Trophoblast cell (in vitro differentiated cells and primary cell): ENCODE data around the gene CEACAM16.
A peak's percentile ranks its signal among the peaks of the same experiment; 100 is the strongest.

Experiments
- DNase-seq, 2 donors: peaks; one replicate each; pipeline ENCODE4 v3.0.0-alpha.2; 2016
- H2AFZ ChIP-seq: 2 replicates; pipeline ENCODE4 v1.6.1; 2013; ENCODE audit warnings: low read length, moderate library complexity, mild to moderate bottlenecking; ENCODE audit not compliant: insufficient read depth, poor library complexity
- H2AK5ac ChIP-seq: 2 replicates; pipeline ENCODE4 v1.6.1; 2013; ENCODE audit warnings: mild to moderate bottlenecking, low read length
- H2BK120ac ChIP-seq: 2 replicates; pipeline ENCODE4 v1.6.1; 2013; ENCODE audit warnings: low read length, mild to moderate bottlenecking, moderate library complexity; ENCODE audit not compliant: insufficient read depth, poor library complexity
- H2BK12ac ChIP-seq: 2 replicates; pipeline ENCODE4 v1.6.1; 2013; ENCODE audit warnings: mild to moderate bottlenecking, low read length, moderate library complexity
- H2BK5ac ChIP-seq: 2 replicates; pipeline ENCODE4 v1.6.1; 2013; ENCODE audit warnings: low read length, low read depth, moderate library complexity, mild to moderate bottlenecking; ENCODE audit not compliant: poor library complexity
- H3K14ac ChIP-seq: 2 replicates; pipeline ENCODE4 v1.6.1; 2013; ENCODE audit warnings: mild to moderate bottlenecking, low read length
- H3K18ac ChIP-seq: 2 replicates; pipeline ENCODE4 v1.6.1; 2013; ENCODE audit warnings: mild to moderate bottlenecking, low read length
- H3K23ac ChIP-seq: 2 replicates; pipeline ENCODE4 v1.6.1; 2013; ENCODE audit warnings: low read length
- H3K27ac ChIP-seq: 2 replicates; pipeline ENCODE4 v1.5.1; 2013; ENCODE audit warnings: low read depth, mild to moderate bottlenecking, inconsistent platforms, low read length, moderate library complexity
- H3K27me3 ChIP-seq: 2 replicates; pipeline ENCODE4 v1.6.1; 2013; ENCODE audit warnings: inconsistent platforms, mild to moderate bottlenecking, low read length, moderate library complexity; ENCODE audit not compliant: insufficient read depth
- H3K36me3 ChIP-seq, 2 experiments: 1 replicate in 1 of 2; 2 replicates in 1 of 2; pipeline ENCODE4 v1.6.1; 2013; ENCODE audit warnings: low read length in 2 of 2, mild to moderate bottlenecking in 2 of 2, moderate library complexity in 1 of 2; ENCODE audit not compliant: insufficient read depth in 2 of 2, control insufficient read depth in 1 of 2
- H3K4ac ChIP-seq: 2 replicates; pipeline ENCODE4 v1.6.1; 2013; ENCODE audit warnings: low read depth, mild to moderate bottlenecking, low read length, moderate library complexity
- H3K4me1 ChIP-seq, 2 experiments: 1 replicate in 1 of 2; 2 replicates in 1 of 2; pipeline ENCODE4 v1.6.1; 2013; ENCODE audit warnings: low read length in 2 of 2, mild to moderate bottlenecking in 2 of 2, moderate library complexity in 1 of 2; ENCODE audit not compliant: insufficient read depth in 2 of 2, control insufficient read depth in 1 of 2
- H3K4me2 ChIP-seq: 2 replicates; pipeline ENCODE4 v1.6.1; 2013; ENCODE audit warnings: inconsistent platforms, mild to moderate bottlenecking, low read length, moderate library complexity
- H3K4me3 ChIP-seq: 2 replicates; pipeline ENCODE4 v1.5.1; 2013; ENCODE audit warnings: mild to moderate bottlenecking, low read depth, low read length, inconsistent platforms
- H3K79me1 ChIP-seq: one replicate; pipeline ENCODE4 v1.6.1; 2013; ENCODE audit warnings: low read length
- H3K79me2 ChIP-seq: 2 replicates; pipeline ENCODE4 v1.6.1; 2013; ENCODE audit warnings: low read length, mild to moderate bottlenecking; ENCODE audit not compliant: control insufficient read depth, insufficient read depth, poor library complexity
- H3K9ac ChIP-seq: 2 replicates; pipeline ENCODE4 v1.6.1; 2013; ENCODE audit warnings: mild to moderate bottlenecking, low read length
- H3K9me3 ChIP-seq: 2 replicates; pipeline ENCODE4 v1.6.1; 2013; ENCODE audit warnings: low read depth, mild to moderate bottlenecking, control low read depth, inconsistent platforms, low read length; ENCODE audit not compliant: insufficient read depth
- H4K12ac ChIP-seq: 2 replicates; pipeline ENCODE4 v1.6.1; 2013; ENCODE audit warnings: low read depth, mild to moderate bottlenecking, low read length, moderate library complexity
- H4K8ac ChIP-seq: 2 replicates; pipeline ENCODE4 v1.6.1; 2013; ENCODE audit warnings: low read depth, mild to moderate bottlenecking, low read length, moderate library complexity
- H4K91ac ChIP-seq: one replicate; pipeline ENCODE4 v1.6.1; 2013; ENCODE audit warnings: low read depth, mild to moderate bottlenecking, low read length, moderate library complexity
- WGBS: extraction: QIAGEN DNeasy Blood & Tissue Kit; methylation state at CpG from one replicate; pipeline ENCODE4 v1.1.7; 2013; ENCODE audit warnings: missing lambda C conversion rate; ENCODE audit not compliant: insufficient read length, insufficient coverage; ENCODE audit errors: extremely low coverage; 5-methylcytosine and 5-hydroxymethylcytosine counted together

CEACAM16 gene

GRCh38 chr19:44657211-44657921 lies 41.6 kb upstream of the CEACAM16 start:
- no peaks in the 10 kb centered on the region for H3K79me2 ChIP-seq
- H3K18ac ChIP-seq, result no peak overlapping the region
- no peak overlapping the region for H3K4me2 ChIP-seq
- H4K8ac ChIP-seq, result no peak overlapping the region
- no peak overlapping the region for H3K14ac ChIP-seq
- no peak overlapping the region for H2AK5ac ChIP-seq
- H2BK5ac ChIP-seq, result no peak overlapping the region
- H4K12ac ChIP-seq, result no peak overlapping the region
- no peaks in the 10 kb centered on the region for H3K79me1 ChIP-seq
- DNase-seq, result peak; percentile 46 to 74
- no peak overlapping the region for H2AFZ ChIP-seq
- H3K27me3 ChIP-seq, result no peaks in the 10 kb centered on the region
- no CpG with 5 or more reads among the region's 25 CpGs for WGBS
- no peaks in the 10 kb centered on the region for H3K4me1 ChIP-seq
- no peaks in the 10 kb centered on the region for H3K9me3 ChIP-seq
- H3K9ac ChIP-seq, result no peak overlapping the region
- H3K36me3 ChIP-seq, result peaks cover 61 to 75% of the 10 kb centered on the region in 2 experiments
- H4K91ac ChIP-seq, result no peak overlapping the region
- no peak overlapping the region for H2BK120ac ChIP-seq
- no peak overlapping the region for H2BK12ac ChIP-seq
- no peak overlapping the region for H3K27ac ChIP-seq
- no peak overlapping the region for H3K23ac ChIP-seq
- no peak overlapping the region for H3K4ac ChIP-seq
- no peak overlapping the region for H3K4me3 ChIP-seq

DNA sequence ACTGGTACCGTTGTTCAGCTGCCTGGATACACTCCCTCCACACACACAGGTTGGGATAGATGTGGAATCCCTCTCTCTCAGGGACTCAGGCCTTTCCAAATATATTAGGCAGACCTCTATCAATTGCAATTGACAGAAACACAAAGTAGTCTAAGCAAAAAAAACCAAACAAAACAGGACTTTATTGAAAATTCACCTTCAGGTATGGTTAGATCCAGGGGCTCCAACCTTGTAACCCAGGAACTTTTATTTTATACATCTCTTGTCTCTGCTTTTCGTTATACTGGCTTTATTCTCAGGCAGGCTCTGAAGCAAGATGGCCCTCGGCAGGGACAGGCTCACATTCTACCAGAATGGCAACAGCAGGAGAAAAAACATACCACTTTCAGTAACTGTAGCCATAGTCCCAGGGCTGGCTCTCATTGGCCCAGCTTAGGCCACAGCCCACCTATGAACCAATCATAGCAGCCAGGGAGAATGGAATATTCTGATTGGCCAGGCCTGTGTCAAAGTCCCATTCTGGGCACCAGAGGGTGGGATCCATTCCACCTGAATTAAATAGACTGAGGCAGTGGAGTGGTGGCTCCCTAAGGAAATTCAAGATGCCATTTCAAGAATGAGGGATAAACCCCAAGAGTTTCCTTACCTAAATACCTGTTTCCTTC lies 40.8 kb upstream of the CEACAM16 start:
- Histone ChIP-seq H3K4me1 (no peaks in the 10 kb centered on the region), H2BK12ac (no peak overlapping the region), H2AFZ (no peak overlapping the region), H4K12ac (no peak overlapping the region), H2BK5ac (no peak overlapping the region), H3K23ac (no peak overlapping the region), H3K36me3 (peaks cover 61 to 78% of the 10 kb centered on the region in 2 experiments), H3K4me2 (no peak overlapping the region), H2AK5ac (no peak overlapping the region), H3K79me1 (no peaks in the 10 kb centered on the region), H3K18ac (no peak overlapping the region), H3K9me3 (peaks cover 2% of the 10 kb centered on the region), H3K14ac (no peak overlapping the region), H3K27me3 (no peaks in the 10 kb centered on the region), H3K4me3 (no peak overlapping the region), H3K79me2 (no peaks in the 10 kb centered on the region), H3K27ac (no peak overlapping the region), H3K9ac (no peak overlapping the region), H3K4ac (no peak overlapping the region), H4K8ac (no peak overlapping the region), H4K91ac (no peak overlapping the region), H2BK120ac (no peak overlapping the region)
- DNase-seq, result no peak
- WGBS, result no CpG with 5 or more reads among the region's 3 CpGs

- no peak overlapping the region for H3K23ac ChIP-seq
- H3K79me1 ChIP-seq, result no peaks in the 10 kb centered on the region
- DNase-seq, result no peak
- no peak overlapping the region for H3K14ac ChIP-seq
- H3K4me3 ChIP-seq, result no peak overlapping the region
- no CpG with 5 or more reads among the region's 4 CpGs for WGBS
- H3K18ac ChIP-seq, result no peak overlapping the region
- no peak overlapping the region for H3K27ac ChIP-seq
- no peak overlapping the region for H2AK5ac ChIP-seq
- H2BK12ac ChIP-seq, result no peak overlapping the region
- H4K8ac ChIP-seq, result no peak overlapping the region
- peaks cover 51 to 68% of the 10 kb centered on the region in 2 experiments for H3K36me3 ChIP-seq
- no peak overlapping the region for H2AFZ ChIP-seq
- no peaks in the 10 kb centered on the region for H3K4me1 ChIP-seq
- H3K9ac ChIP-seq, result no peak overlapping the region
- no peak overlapping the region for H2BK120ac ChIP-seq
- peaks cover 2% of the 10 kb centered on the region for H3K9me3 ChIP-seq
- no peak overlapping the region for H3K4me2 ChIP-seq
- no peak overlapping the region for H4K12ac ChIP-seq
- H4K91ac ChIP-seq, result no peak overlapping the region
- no peak overlapping the region for H3K4ac ChIP-seq
- no peaks in the 10 kb centered on the region for H3K79me2 ChIP-seq
- no peaks in the 10 kb centered on the region for H3K27me3 ChIP-seq
- no peak overlapping the region for H2BK5ac ChIP-seq
These were observed 38.9 kb upstream of the CEACAM16 start for GRCh38 chr19:44660081-44660480.

DNA sequence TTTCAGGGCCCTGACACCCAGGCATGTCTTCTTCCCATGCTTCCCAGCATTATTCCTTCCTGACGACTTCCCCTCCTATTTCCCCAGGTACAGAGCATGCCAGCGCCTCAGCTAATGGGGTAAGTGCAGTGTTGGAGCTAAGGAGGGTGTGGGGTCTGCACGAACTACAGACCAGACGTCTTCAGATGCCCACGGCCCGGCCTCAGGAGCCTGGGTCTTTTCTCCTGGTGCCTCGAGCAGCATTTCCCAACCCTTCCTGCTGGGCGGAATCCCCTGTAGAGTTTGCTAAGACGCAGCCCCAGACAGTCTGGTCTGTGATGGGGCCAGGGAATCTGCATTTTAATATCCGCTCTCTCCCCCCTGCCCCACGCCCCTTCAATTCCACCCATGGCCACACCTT lies 37.7 kb upstream of the CEACAM16 start:
- H2AFZ ChIP-seq, result no peak overlapping the region

More for the DNA sequence above, 37.7 kb upstream of the CEACAM16 start:
- Histone ChIP-seq H3K36me3 (peaks cover 48 to 61% of the 10 kb centered on the region in 2 experiments), H3K4me3 (no peak overlapping the region), H2BK5ac (no peak overlapping the region), H3K27ac (no peak overlapping the region), H3K4ac (no peak overlapping the region), H3K79me2 (no peaks in the 10 kb centered on the region), H3K79me1 (no peaks in the 10 kb centered on the region), H4K12ac (no peak overlapping the region), H3K14ac (no peak overlapping the region), H3K23ac (no peak overlapping the region), H4K91ac (no peak overlapping the region), H3K18ac (no peak overlapping the region), H2AK5ac (no peak overlapping the region), H2BK12ac (no peak overlapping the region), H2BK120ac (no peak overlapping the region), H3K27me3 (no peaks in the 10 kb centered on the region), H3K9me3 (peaks cover 2% of the 10 kb centered on the region), H3K4me2 (no peak overlapping the region), H3K9ac (no peak overlapping the region), H3K4me1 (no peaks in the 10 kb centered on the region), H4K8ac (no peak overlapping the region)
- no peak for DNase-seq
- no CpG with 5 or more reads among the region's 11 CpGs for WGBS
